ENCODE results near the gene MAP3K12.
"Not testable (repeated sequence)": the region's sequence is repeated elsewhere in the genome, so short reads cannot be mapped to it uniquely, and the experiment has no call there.

The MAP3K12 gene

DNA sequence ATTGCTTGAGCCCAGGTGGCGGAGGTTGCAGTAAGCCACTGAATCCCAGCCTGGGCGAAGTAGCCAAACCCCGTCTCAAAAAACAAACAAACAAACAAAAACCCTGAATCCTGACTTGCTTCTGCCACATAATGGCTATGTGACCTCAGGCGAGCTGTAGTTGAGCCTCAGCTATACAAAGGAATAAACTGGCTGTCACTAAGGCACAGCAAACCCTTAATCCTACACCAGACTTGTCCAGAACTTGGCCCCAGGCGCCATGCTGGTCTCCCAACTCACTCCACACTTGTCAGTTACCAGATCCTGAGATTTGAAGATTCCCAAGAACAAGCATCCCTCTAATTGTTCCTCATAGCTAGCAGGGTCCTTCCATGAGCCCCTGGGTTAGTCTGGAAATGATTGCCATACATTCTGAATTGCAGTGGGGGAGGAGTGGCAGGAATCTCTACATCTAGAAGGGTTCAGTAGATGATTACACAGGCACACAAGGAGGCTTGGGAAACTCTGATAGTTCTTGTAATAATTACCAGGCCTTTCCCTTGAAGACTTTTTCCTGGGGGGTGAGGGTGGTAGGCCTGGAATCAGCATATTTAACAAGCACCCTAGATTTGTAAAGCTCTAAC, 9.9 kb downstream of the MAP3K12 start:
- Histone ChIP-seq H3K4me1 (ENCODE audit: control insufficient read depth, insufficient read depth, low read length) (peaks cover 14% of the 10 kb centered on the region), H3K27me3 (ENCODE audit: control insufficient read depth, insufficient read depth, low read length, poor library complexity, severe bottlenecking) (no peaks in the 10 kb centered on the region), H3K9me3 (ENCODE audit: control insufficient read depth, low read length) (no peaks in the 10 kb centered on the region), H3K36me3 (ENCODE audit: control insufficient read depth, insufficient read depth, low read length) (no peaks in the 10 kb centered on the region), H3K27ac (ENCODE audit: insufficient read depth, low read depth, low read length, poor library complexity, severe bottlenecking) (no peak overlapping the region), H3K4me3 (ENCODE audit: insufficient read depth, low read depth, low read length) (no peak overlapping the region)
- WGBS, 2 experiments, result 84 to 95% methylated on average over 5 of the region's 5 CpGs

DNA sequence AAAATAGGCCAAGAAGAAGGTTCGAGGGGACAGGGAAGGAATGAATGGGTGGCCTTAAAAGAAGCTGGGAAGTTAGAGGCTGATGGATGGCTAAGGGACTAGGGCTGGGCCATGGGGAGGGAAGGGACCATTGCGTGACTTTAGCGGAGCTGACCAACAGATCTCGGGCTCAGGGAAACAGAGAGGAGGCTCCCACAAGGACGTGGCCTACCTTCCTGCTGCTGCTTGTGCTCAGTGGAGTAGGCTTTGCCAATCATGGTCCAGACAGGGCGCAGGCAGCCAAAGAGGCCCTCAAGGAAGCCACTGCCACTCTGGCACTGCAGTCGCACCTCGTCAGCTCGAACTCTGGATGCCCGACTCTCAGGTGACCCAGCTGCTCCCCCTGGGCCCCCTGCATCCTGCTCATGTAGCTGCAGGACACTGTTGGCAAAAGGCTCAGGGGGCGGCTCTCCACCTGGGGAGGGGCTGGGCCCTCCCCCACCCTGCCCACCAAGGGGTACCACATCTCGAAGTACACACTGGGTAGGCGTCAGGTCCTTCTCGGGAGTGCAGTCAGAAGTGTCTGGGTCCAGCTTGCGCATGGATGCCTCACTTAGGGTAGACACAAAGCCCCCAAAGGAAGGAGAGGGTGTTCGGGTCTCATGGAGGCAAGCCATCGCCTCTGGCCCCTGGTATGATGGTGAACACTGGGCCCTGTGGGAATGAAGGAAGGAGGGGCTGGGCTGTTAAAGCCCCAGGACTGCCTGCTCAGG, 12.3 kb downstream of the MAP3K12 start:
- Histone ChIP-seq H3K36me3 (ENCODE audit: control insufficient read depth, insufficient read depth, low read length) (peaks cover 6% of the 10 kb centered on the region), H3K4me1 (ENCODE audit: control insufficient read depth, insufficient read depth, low read length) (no peaks in the 10 kb centered on the region), H3K4me3 (ENCODE audit: insufficient read depth, low read depth, low read length) (no peak overlapping the region), H3K27me3 (ENCODE audit: control insufficient read depth, insufficient read depth, low read length, poor library complexity, severe bottlenecking) (no peaks in the 10 kb centered on the region), H3K27ac (ENCODE audit: insufficient read depth, low read depth, low read length, poor library complexity, severe bottlenecking) (no peak overlapping the region), H3K9me3 (ENCODE audit: control insufficient read depth, low read length) (no peaks in the 10 kb centered on the region)
- WGBS, 2 experiments, result 92 to 93% methylated on average over 17 of the region's 17 CpGs

- Histone ChIP-seq H3K4me1 (ENCODE audit: control insufficient read depth, insufficient read depth, low read length) (no peaks in the 10 kb centered on the region), H3K27ac (ENCODE audit: insufficient read depth, low read depth, low read length, poor library complexity, severe bottlenecking) (no peak overlapping the region), H3K27me3 (ENCODE audit: control insufficient read depth, insufficient read depth, low read length, poor library complexity, severe bottlenecking) (no peaks in the 10 kb centered on the region), H3K4me3 (ENCODE audit: insufficient read depth, low read depth, low read length) (no peak overlapping the region), H3K36me3 (ENCODE audit: control insufficient read depth, insufficient read depth, low read length) (peaks cover 6% of the 10 kb centered on the region), H3K9me3 (ENCODE audit: control insufficient read depth, low read length) (no peaks in the 10 kb centered on the region)
- WGBS, 2 experiments, result 96 to 97% methylated on average over 10 of the region's 10 CpGs
Measured at GRCh38 chr12:53485955-53486735, 13.1 kb downstream of the MAP3K12 start.

- Histone ChIP-seq H3K9me3 (ENCODE audit: control insufficient read depth, low read length) (no peaks in the 10 kb centered on the region), H3K4me3 (ENCODE audit: insufficient read depth, low read depth, low read length) (no peak overlapping the region), H3K27ac (ENCODE audit: insufficient read depth, low read depth, low read length, poor library complexity, severe bottlenecking) (no peak overlapping the region), H3K4me1 (ENCODE audit: control insufficient read depth, insufficient read depth, low read length) (peaks cover 3% of the 10 kb centered on the region), H3K36me3 (ENCODE audit: control insufficient read depth, insufficient read depth, low read length) (peaks cover 10% of the 10 kb centered on the region), H3K27me3 (ENCODE audit: control insufficient read depth, insufficient read depth, low read length, poor library complexity, severe bottlenecking) (no peaks in the 10 kb centered on the region)
- WGBS, 2 experiments, result 97% methylated on average over 10 of the region's 10 CpGs
Measured at GRCh38 chr12:53484686-53485575, 14.3 kb downstream of the MAP3K12 start.

DNA sequence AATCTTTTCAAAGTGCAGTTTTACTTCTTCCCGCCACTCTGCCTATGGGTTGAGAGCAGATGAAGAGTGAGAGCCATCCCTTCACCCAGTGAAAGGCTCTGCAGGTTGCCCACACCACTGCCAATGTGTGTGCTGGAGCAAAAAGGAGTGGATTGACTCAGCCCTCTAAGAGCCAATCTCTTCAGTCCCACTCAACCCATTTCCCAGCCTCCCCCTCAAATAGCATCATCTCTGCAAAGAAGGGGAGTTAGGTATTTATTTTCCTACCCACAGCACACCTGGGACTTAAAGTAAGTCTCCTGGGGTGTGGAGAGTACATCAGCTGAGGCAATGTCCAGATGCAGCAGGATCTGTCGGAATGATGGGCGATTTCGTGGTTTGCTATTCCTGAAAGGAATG, 15.3 kb downstream of the MAP3K12 start:
- peaks cover 13% of the 10 kb centered on the region for H3K36me3 ChIP-seq (ENCODE audit: control insufficient read depth, insufficient read depth, low read length)
- H3K27ac ChIP-seq (ENCODE audit: insufficient read depth, low read depth, low read length, poor library complexity, severe bottlenecking), result no peak overlapping the region
- peaks cover 7% of the 10 kb centered on the region for H3K4me1 ChIP-seq (ENCODE audit: control insufficient read depth, insufficient read depth, low read length)
- no peaks in the 10 kb centered on the region for H3K9me3 ChIP-seq (ENCODE audit: control insufficient read depth, low read length)
- H3K27me3 ChIP-seq (ENCODE audit: control insufficient read depth, insufficient read depth, low read length, poor library complexity, severe bottlenecking), result no peaks in the 10 kb centered on the region
- no peak overlapping the region for H3K4me3 ChIP-seq (ENCODE audit: insufficient read depth, low read depth, low read length)
- 97 to 99% methylated on average over 4 of the region's 4 CpGs for WGBS, 2 experiments

DNA sequence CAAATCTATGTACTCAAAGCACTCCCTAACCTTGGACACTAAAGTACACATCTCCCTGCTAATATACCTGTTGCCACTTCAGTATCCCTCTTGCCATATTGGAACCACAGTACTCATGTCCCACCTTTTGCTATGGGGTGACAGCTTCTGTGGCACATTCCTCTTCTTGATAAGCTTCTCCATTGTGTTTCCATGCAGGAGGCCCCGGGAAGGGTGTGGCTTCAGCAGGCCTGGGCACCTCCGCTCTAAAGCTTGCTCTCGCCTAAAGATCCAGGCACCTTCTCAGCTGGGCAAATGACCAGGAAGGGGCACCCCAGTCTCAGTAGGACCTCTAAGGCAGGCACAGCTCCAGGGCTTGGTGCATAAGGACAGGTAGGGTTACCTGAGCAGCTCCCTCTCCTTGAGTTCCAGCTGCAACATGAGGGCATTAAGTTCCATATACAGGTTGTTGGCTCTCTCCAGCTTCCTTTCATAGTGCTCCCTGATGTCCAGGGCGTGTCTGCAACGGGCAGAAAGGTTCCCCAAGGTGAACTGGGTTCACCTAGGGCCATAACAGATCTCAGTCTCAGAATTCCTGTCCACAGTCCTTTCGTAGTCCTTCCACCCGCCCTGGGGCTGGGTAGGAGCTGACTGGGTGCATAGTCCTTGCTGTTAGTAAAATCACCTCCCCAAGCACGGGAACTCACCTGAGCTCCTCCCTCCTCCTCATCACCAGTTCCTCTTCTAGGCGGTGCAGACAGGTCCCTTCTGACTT, 15.9 kb downstream of the MAP3K12 start:
- no peak overlapping the region for H3K27ac ChIP-seq (ENCODE audit: insufficient read depth, low read depth, low read length, poor library complexity, severe bottlenecking)
- no peaks in the 10 kb centered on the region for H3K9me3 ChIP-seq (ENCODE audit: control insufficient read depth, low read length)
- WGBS, 2 experiments, result 90 to 94% methylated on average over 9 of the region's 9 CpGs
- no peaks in the 10 kb centered on the region for H3K27me3 ChIP-seq (ENCODE audit: control insufficient read depth, insufficient read depth, low read length, poor library complexity, severe bottlenecking)
- no peak overlapping the region for H3K4me3 ChIP-seq (ENCODE audit: insufficient read depth, low read depth, low read length)
- H3K4me1 ChIP-seq (ENCODE audit: control insufficient read depth, insufficient read depth, low read length), result peaks cover 7% of the 10 kb centered on the region
- H3K36me3 ChIP-seq (ENCODE audit: control insufficient read depth, insufficient read depth, low read length), result peaks cover 13% of the 10 kb centered on the region

DNA sequence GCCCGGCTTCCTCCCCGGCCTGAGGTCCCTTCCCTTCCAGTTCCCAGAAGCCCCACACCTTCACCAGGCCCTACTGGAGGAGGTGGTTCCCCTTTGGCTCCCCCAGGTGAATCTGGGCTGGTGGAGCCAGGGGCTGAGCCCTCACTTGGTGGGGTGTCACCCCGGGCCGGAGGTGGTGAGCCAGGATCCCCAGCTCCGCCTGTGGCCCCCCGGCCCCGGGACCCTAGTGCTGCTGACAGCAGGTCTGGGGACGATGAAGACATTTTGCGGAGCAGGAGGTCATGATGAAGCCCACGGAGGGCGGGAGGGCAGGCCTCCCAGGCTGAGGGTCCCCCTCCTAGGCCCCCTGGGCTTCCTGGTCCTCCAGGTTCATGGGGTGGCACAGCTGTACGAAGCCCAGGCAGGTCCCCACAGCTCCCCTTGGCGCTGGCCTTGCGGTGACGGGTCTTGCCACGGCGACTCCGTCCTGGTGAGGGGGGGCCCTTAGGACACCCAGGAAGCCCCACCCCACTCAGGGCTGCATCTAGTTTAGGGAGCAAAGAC, 16.6 kb downstream of the MAP3K12 start:
- Histone ChIP-seq H3K4me1 (ENCODE audit: control insufficient read depth, insufficient read depth, low read length) (peaks cover 7% of the 10 kb centered on the region), H3K9me3 (ENCODE audit: control insufficient read depth, low read length) (no peaks in the 10 kb centered on the region), H3K36me3 (ENCODE audit: control insufficient read depth, insufficient read depth, low read length) (peaks cover 18% of the 10 kb centered on the region), H3K4me3 (ENCODE audit: insufficient read depth, low read depth, low read length) (no peak overlapping the region), H3K27ac (ENCODE audit: insufficient read depth, low read depth, low read length, poor library complexity, severe bottlenecking) (no peak overlapping the region), H3K27me3 (ENCODE audit: control insufficient read depth, insufficient read depth, low read length, poor library complexity, severe bottlenecking) (no peaks in the 10 kb centered on the region)
- WGBS, 2 experiments, result 93 to 94% methylated on average over 18 of the region's 18 CpGs

DNA sequence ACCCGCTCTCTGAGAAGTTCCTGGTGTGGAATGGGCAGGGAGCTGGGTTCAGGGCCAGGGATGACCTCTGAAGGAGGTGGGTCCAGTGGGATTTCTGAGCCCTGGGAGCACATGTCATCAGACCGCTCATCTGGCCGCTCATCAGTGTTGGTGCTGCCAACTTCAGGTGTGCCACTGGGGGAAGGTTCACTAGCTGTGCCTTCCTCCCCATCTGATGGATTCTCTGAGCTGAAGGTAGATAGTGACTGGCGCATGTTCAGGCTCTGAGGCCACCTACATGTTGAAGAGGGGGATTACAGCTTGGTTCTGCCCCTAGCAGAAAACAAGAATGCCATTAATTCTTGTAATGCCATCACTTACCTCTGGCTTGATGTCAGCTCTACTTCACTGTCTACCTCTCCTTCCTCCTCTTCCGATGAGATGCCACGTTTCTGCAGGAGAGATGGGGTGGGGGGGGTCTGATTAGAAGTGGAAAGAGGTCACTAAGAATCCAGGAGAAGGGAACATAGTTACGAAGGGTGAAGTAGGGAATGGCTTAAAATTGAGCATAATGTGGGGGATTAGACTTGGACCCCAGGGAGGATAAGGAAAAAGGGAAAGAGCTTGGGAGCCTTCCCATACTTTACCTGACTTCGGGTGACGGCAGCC, 17.2 kb downstream of the MAP3K12 start:
- Histone ChIP-seq H3K9me3 (ENCODE audit: control insufficient read depth, low read length) (no peaks in the 10 kb centered on the region), H3K27me3 (ENCODE audit: control insufficient read depth, insufficient read depth, low read length, poor library complexity, severe bottlenecking) (no peaks in the 10 kb centered on the region), H3K27ac (ENCODE audit: insufficient read depth, low read depth, low read length, poor library complexity, severe bottlenecking) (peak overlapping the region; percentile 9), H3K36me3 (ENCODE audit: control insufficient read depth, insufficient read depth, low read length) (peaks cover 24% of the 10 kb centered on the region), H3K4me1 (ENCODE audit: control insufficient read depth, insufficient read depth, low read length) (peaks cover 7% of the 10 kb centered on the region), H3K4me3 (ENCODE audit: insufficient read depth, low read depth, low read length) (no peak overlapping the region)
- WGBS, 2 experiments, result 90 to 93% methylated on average over 8 of the region's 9 CpGs

DNA sequence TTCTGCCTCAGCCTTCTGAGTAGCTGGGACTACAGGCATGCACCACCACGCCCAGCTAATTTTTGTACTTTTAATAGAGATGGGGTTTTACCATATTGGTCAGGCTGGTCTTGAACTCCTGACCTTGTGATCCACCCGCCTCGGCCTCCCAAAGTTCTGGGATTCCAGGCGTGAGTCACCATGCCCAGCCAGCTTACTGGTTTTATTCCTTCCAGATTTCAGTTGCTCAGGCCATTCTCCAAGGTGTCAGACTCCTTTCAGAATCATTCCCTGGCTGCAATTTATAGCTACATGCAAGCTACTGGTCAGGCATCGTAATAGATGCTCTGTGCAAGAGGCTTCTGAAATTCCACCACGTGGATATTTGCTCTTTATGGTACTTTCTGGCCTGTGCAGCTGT, 17.8 kb downstream of the MAP3K12 start:
- Histone ChIP-seq H3K36me3 (ENCODE audit: control insufficient read depth, insufficient read depth, low read length) (peaks cover 29% of the 10 kb centered on the region), H3K27ac (ENCODE audit: insufficient read depth, low read depth, low read length, poor library complexity, severe bottlenecking) (peak overlapping the region; percentile 9)
- H3K4me3 ChIP-seq (ENCODE audit: insufficient read depth, low read depth, low read length); H3K27me3 ChIP-seq (ENCODE audit: control insufficient read depth, insufficient read depth, low read length, poor library complexity, severe bottlenecking); H3K4me1 ChIP-seq (ENCODE audit: control insufficient read depth, insufficient read depth, low read length); H3K9me3 ChIP-seq (ENCODE audit: control insufficient read depth, low read length): not testable (repeated sequence)
- 92 to 96% methylated on average over 6 of the region's 6 CpGs for WGBS, 2 experiments
